ENCODE measurements around the gene OR2B6. TPM values are rescaled to one million over a fixed set of nuclear protein-coding genes. Genes with fewer than 3 reads are reported as not detected.
"Not testable (repeated sequence)": the region's sequence is repeated elsewhere in the genome, so short reads cannot be mapped to it uniquely, and the experiment has no call there.

The OR2B6 gene
- total and polyA plus RNA-seq, 2 donors (not counting 1 experiment from before 2014, with no cell fraction given), result 0.17 TPM; not detected in 1

GRCh38 chr6:27931209-27931608 lies 25.8 kb upstream of the OR2B6 start:
- Histone ChIP-seq H3K4me3 (replicated peaks in 1 of 4; ENCODE audit: control extremely low read depth in 1 of 4, insufficient read depth in 1 of 4, low read depth in 3 of 4, low read length in 4 of 4) (no peak overlapping the region), H3K27me3 (ENCODE audit: control insufficient read depth, insufficient read depth, low read length) (no peaks in the 10 kb centered on the region), H3K79me2 (ENCODE audit: control insufficient read depth, insufficient read depth, low read length) (no peaks in the 10 kb centered on the region), H3K36me3 (ENCODE audit: control insufficient read depth, insufficient read depth, low read length) (no peaks in the 10 kb centered on the region), H3K4me2 (ENCODE audit: extremely low read depth, insufficient read depth, low read length) (no peak overlapping the region), H3K27ac (ENCODE audit: insufficient read depth, low read length) (no peak overlapping the region), H3K4me1 (ENCODE audit: control insufficient read depth, extremely low read depth, insufficient read depth, low read length) (no peaks in the 10 kb centered on the region), H3K9me3 (ENCODE audit: control insufficient read depth, insufficient read depth, low read depth, low read length) (no peaks in the 10 kb centered on the region), H4K20me1 (ENCODE audit: control insufficient read depth, extremely low read depth, insufficient read depth, low read length) (peaks cover 2% of the 10 kb centered on the region), H2AFZ (ENCODE audit: low read length) (no peak overlapping the region), H3K9ac (ENCODE audit: insufficient read depth, low read length) (no peak overlapping the region)
- TF ChIP-seq EZH2 (IDR thresholded peaks at IDR 0.05; ENCODE audit: low read length, missing control alignments) (no peak), CTCF (conservative IDR thresholded peaks at IDR 0.05 in 1 of 2, IDR thresholded peaks at IDR 0.05 in 1 of 2; ENCODE audit: low read depth in 1 of 2, low read length in 2 of 2) (no peak)
- DNase-seq (ENCODE audit: low read depth in 2 of 2), result no peak

GRCh38 chr6:27940766-27941165 lies 16.3 kb upstream of the OR2B6 start:
- H3K4me2 ChIP-seq (ENCODE audit: extremely low read depth, insufficient read depth, low read length), result no peak overlapping the region
- H4K20me1 ChIP-seq (ENCODE audit: control insufficient read depth, extremely low read depth, insufficient read depth, low read length), result no peaks in the 10 kb centered on the region
- no peak for TF ChIP-seq CTCF (conservative IDR thresholded peaks at IDR 0.05 in 1 of 2, IDR thresholded peaks at IDR 0.05 in 1 of 2; ENCODE audit: low read depth in 1 of 2, low read length in 2 of 2)
- TF ChIP-seq EZH2 (IDR thresholded peaks at IDR 0.05; ENCODE audit: low read length, missing control alignments), result no peak
- H3K27me3 ChIP-seq (ENCODE audit: control insufficient read depth, insufficient read depth, low read length), result no peaks in the 10 kb centered on the region
- no peaks in the 10 kb centered on the region for H3K36me3 ChIP-seq (ENCODE audit: control insufficient read depth, insufficient read depth, low read length)
- H2AFZ ChIP-seq (ENCODE audit: low read length), result no peak overlapping the region
- H3K4me1 ChIP-seq (ENCODE audit: control insufficient read depth, extremely low read depth, insufficient read depth, low read length), result no peaks in the 10 kb centered on the region
- H3K9me3 ChIP-seq (ENCODE audit: control insufficient read depth, insufficient read depth, low read depth, low read length), result no peaks in the 10 kb centered on the region
- no peaks in the 10 kb centered on the region for H3K79me2 ChIP-seq (ENCODE audit: control insufficient read depth, insufficient read depth, low read length)
- H3K4me3 ChIP-seq (replicated peaks in 1 of 4; ENCODE audit: control extremely low read depth in 1 of 4, insufficient read depth in 1 of 4, low read depth in 3 of 4, low read length in 4 of 4), result no peak overlapping the region
- no peak overlapping the region for H3K27ac ChIP-seq (ENCODE audit: insufficient read depth, low read length)
- no peak overlapping the region for H3K9ac ChIP-seq (ENCODE audit: insufficient read depth, low read length)
- no peak for DNase-seq (ENCODE audit: low read depth in 2 of 2)

- not testable (repeated sequence) for H3K4me2 ChIP-seq (ENCODE audit: extremely low read depth, insufficient read depth, low read length); H3K4me1 ChIP-seq (ENCODE audit: control insufficient read depth, extremely low read depth, insufficient read depth, low read length); H3K9me3 ChIP-seq (ENCODE audit: control insufficient read depth, insufficient read depth, low read depth, low read length); H2AFZ ChIP-seq (ENCODE audit: low read length); H4K20me1 ChIP-seq (ENCODE audit: control insufficient read depth, extremely low read depth, insufficient read depth, low read length); H3K4me3 ChIP-seq (replicated peaks in 1 of 4; ENCODE audit: control extremely low read depth in 1 of 4, insufficient read depth in 1 of 4, low read depth in 3 of 4, low read length in 4 of 4); H3K36me3 ChIP-seq (ENCODE audit: control insufficient read depth, insufficient read depth, low read length); DNase-seq (ENCODE audit: low read depth in 2 of 2); H3K9ac ChIP-seq (ENCODE audit: insufficient read depth, low read length); H3K27ac ChIP-seq (ENCODE audit: insufficient read depth, low read length); H3K27me3 ChIP-seq (ENCODE audit: control insufficient read depth, insufficient read depth, low read length); H3K79me2 ChIP-seq (ENCODE audit: control insufficient read depth, insufficient read depth, low read length)
Measured at GRCh38 chr6:27943072-27943471, 14.0 kb upstream of the OR2B6 start.
